Fibroblast of peridontal ligament (primary cell): ENCODE data around the gene SOCS4.
A peak's percentile ranks its signal among the peaks of the same experiment; 100 is the strongest.
"Not testable (repeated sequence)": the region's sequence is repeated elsewhere in the genome, so short reads cannot be mapped to it uniquely, and the experiment has no call there.

ENCODE experiments used
- DNase-seq: peaks from one replicate; pipeline ENCODE4 v3.0.0-alpha.2; 2010; ENCODE audit errors: extremely low read depth

Gene SOCS4

GRCh38 chr14:55052269-55052930, 25.4 kb downstream of the SOCS4 start:
- DNase-seq = peak; percentile 65

GRCh38 chr14:55053018-55053417, 26.0 kb downstream of the SOCS4 start:
- no peak for DNase-seq

- no peak for DNase-seq
These were observed 26.5 kb downstream of the SOCS4 start for GRCh38 chr14:55053500-55053899.

GRCh38 chr14:55054098-55054497, 27.1 kb downstream of the SOCS4 start:
- DNase-seq = no peak

GRCh38 chr14:55057919-55058318, 30.9 kb downstream of the SOCS4 start:
- DNase-seq = no peak

- DNase-seq = no peak
These were observed 32.3 kb downstream of the SOCS4 start for GRCh38 chr14:55059333-55059732.

GRCh38 chr14:55062517-55063351, 35.7 kb downstream of the SOCS4 start:
- no peak for DNase-seq

- DNase-seq = peak; percentile 90
These were observed 37.9 kb downstream of the SOCS4 start for GRCh38 chr14:55064896-55065295.

GRCh38 chr14:55065411-55065810, 38.4 kb downstream of the SOCS4 start:
- peak; percentile 85 for DNase-seq

GRCh38 chr14:55066223-55066622, 39.2 kb downstream of the SOCS4 start:
- DNase-seq = no peak

GRCh38 chr14:55070981-55071411, 44.0 kb downstream of the SOCS4 start:
- DNase-seq = no peak

- DNase-seq = peak; percentile 86
These were observed 45.0 kb downstream of the SOCS4 start for GRCh38 chr14:55071870-55072640.

- DNase-seq = peak; percentile 90
These were observed 46.8 kb downstream of the SOCS4 start for GRCh38 chr14:55073856-55074255.

- DNase-seq = no peak
These were observed 47.6 kb downstream of the SOCS4 start for GRCh38 chr14:55074662-55075061.

GRCh38 chr14:55075628-55076175, 48.7 kb downstream of the SOCS4 start:
- DNase-seq = peak; percentile 65

GRCh38 chr14:55077170-55078151, 50.4 kb downstream of the SOCS4 start:
- peak; percentile 33 for DNase-seq

- DNase-seq = not testable (repeated sequence)
These were observed 52.9 kb downstream of the SOCS4 start for GRCh38 chr14:55079961-55080360.

GRCh38 chr14:55084401-55085059, 57.5 kb downstream of the SOCS4 start:
- DNase-seq = no peak

- peak; percentile 32 for DNase-seq
These were observed 58.1 kb downstream of the SOCS4 start for GRCh38 chr14:55085060-55085660.

- DNase-seq = no peak
These were observed 59.9 kb downstream of the SOCS4 start for GRCh38 chr14:55086938-55087337.
